ENCODE data around the gene UBE2Q1. TPM values are rescaled to one million over a fixed set of nuclear protein-coding genes. Genes with fewer than 3 reads are reported as not detected.

UBE2Q1 gene
- total and polyA plus RNA-seq, 3 donors from 2014 or later, result 63.5 to 128 (median 65.2) TPM

DNA sequence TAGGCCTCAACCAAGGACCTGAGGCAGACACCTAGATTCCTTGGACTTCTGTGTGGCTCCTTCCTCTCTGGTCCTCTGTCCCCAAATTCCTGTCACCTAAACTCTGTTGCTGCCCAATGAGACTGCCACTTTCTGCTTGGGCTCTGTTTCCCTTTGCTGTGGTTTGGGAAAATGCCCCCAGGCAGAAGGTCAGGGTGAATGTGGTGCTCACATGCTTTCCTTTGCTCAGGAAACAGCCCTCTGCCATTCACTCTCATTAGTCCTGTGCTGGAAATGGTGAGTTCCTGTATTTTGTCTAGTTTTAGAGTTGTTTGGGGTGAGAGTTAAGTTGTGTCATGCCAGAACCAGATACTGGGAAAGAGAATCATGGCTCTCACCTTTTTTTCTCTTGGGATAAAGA, 33.6 kb downstream of the UBE2Q1 start:
- no peaks in the 10 kb centered on the region for H3K9me3 ChIP-seq
- H3K4me1 ChIP-seq, result peaks cover 23% of the 10 kb centered on the region
- TF ChIP-seq POLR2A (IDR thresholded peaks at IDR 0.05), result no peak
- TF ChIP-seq, protein P1, sequence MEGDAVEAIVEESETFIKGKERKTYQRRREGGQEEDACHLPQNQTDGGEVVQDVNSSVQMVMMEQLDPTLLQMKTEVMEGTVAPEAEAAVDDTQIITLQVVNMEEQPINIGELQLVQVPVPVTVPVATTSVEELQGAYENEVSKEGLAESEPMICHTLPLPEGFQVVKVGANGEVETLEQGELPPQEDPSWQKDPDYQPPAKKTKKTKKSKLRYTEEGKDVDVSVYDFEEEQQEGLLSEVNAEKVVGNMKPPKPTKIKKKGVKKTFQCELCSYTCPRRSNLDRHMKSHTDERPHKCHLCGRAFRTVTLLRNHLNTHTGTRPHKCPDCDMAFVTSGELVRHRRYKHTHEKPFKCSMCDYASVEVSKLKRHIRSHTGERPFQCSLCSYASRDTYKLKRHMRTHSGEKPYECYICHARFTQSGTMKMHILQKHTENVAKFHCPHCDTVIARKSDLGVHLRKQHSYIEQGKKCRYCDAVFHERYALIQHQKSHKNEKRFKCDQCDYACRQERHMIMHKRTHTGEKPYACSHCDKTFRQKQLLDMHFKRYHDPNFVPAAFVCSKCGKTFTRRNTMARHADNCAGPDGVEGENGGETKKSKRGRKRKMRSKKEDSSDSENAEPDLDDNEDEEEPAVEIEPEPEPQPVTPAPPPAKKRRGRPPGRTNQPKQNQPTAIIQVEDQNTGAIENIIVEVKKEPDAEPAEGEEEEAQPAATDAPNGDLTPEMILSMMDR (IDR thresholded peaks at IDR 0.05), result no peak
- H3K27me3 ChIP-seq, result no peaks in the 10 kb centered on the region
- no peak overlapping the region for H3K4me3 ChIP-seq
- no peak overlapping the region for H3K27ac ChIP-seq
- intact Hi-C loops (cut with DNase I; ENCODE audit: low total_unique reads), result no loop called here
- H3K36me3 ChIP-seq (ENCODE audit: low read depth, missing control alignments), result no peaks in the 10 kb centered on the region
- DNase-seq, result no peak

DNA sequence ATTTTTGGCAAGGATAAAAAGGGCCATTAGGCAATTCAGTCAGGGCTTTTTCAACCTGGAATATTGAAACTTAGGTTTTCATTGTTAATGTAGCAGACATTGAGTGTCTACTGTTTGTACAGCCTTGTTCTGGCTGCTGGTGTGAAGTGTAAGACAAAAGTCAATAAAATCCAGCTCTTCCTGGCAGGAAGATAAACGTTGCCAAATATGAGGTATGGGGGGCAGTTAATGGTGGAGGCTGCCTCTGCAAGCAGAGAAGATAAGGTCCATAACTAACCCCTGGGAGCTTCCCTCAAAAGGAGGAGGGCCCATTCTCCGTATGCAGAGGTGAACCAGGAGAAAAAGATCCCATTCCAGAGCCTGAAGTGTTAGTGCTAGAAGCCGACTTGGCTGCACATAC, 36.8 kb downstream of the UBE2Q1 start:
- H3K27me3 ChIP-seq, result no peaks in the 10 kb centered on the region
- intact Hi-C loops (cut with DNase I; ENCODE audit: low total_unique reads), result no loop called here
- TF ChIP-seq POLR2A (IDR thresholded peaks at IDR 0.05), result no peak
- TF ChIP-seq, protein P1 (IDR thresholded peaks at IDR 0.05), result no peak
- peak overlapping the region in 1 of 2 donors; percentile 42 for H3K27ac ChIP-seq
- no peaks in the 10 kb centered on the region for H3K9me3 ChIP-seq
- peaks cover 20% of the 10 kb centered on the region for H3K4me1 ChIP-seq
- WGBS, 2 donors, result 33 to 39% methylated on average over 3 of the region's 3 CpGs
- H3K4me3 ChIP-seq, result no peak overlapping the region
- DNase-seq, result no peak
- no peaks in the 10 kb centered on the region for H3K36me3 ChIP-seq (ENCODE audit: low read depth, missing control alignments)

DNA sequence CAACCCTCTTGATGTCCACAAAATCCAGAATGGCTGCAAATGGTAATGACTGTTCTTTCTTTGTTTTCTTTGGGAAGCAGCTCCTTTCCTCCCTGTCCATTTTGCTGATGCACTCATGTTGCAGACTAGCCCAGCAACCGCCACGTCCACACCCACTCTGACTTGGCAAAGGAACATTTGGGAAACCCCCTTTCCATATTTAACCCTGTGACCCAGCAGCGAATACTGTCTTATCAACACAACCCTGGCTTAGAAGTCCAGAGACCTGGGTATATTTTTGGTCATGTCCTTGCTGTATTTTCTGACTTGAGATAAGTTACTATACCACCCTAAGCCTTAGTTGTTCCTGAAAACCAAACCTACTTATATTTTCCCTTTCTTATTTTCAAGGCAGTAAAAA, 38.1 kb downstream of the UBE2Q1 start:
- DNase-seq, result peak; percentile 28
- WGBS, 2 donors, result 30 to 58% methylated on average over 3 of the region's 3 CpGs

GRCh38 chr1:154519591-154519991, 38.9 kb downstream of the UBE2Q1 start:
- Histone ChIP-seq H3K27me3 (no peaks in the 10 kb centered on the region), H3K27ac (no peak overlapping the region), H3K4me3 (no peak overlapping the region), H3K36me3 (ENCODE audit: low read depth, missing control alignments) (no peaks in the 10 kb centered on the region), H3K9me3 (no peaks in the 10 kb centered on the region), H3K4me1 (peaks cover 20% of the 10 kb centered on the region)
- no peak for TF ChIP-seq POLR2A (IDR thresholded peaks at IDR 0.05)
- TF ChIP-seq, protein P1 (IDR thresholded peaks at IDR 0.05), result no peak
- DNase-seq, result no peak
- intact Hi-C loops (cut with DNase I; ENCODE audit: low total_unique reads), result no loop called here
- 65 to 76% methylated on average over 8 to 9 of the region's 9 CpGs for WGBS, 2 donors

More for the DNA sequence above, 38.1 kb downstream of the UBE2Q1 start:
- no peaks in the 10 kb centered on the region for H3K27me3 ChIP-seq
- H3K4me1 ChIP-seq, result peaks cover 20% of the 10 kb centered on the region
- intact Hi-C loops (cut with DNase I; ENCODE audit: low total_unique reads), result no loop called here
- no peaks in the 10 kb centered on the region for H3K9me3 ChIP-seq
- TF ChIP-seq, protein P1 (IDR thresholded peaks at IDR 0.05), result no peak
- no peak for TF ChIP-seq POLR2A (IDR thresholded peaks at IDR 0.05)
- no peaks in the 10 kb centered on the region for H3K36me3 ChIP-seq (ENCODE audit: low read depth, missing control alignments)
- H3K27ac ChIP-seq, result peak overlapping the region in 1 of 2 donors; percentile 26
- H3K4me3 ChIP-seq, result no peak overlapping the region

DNA sequence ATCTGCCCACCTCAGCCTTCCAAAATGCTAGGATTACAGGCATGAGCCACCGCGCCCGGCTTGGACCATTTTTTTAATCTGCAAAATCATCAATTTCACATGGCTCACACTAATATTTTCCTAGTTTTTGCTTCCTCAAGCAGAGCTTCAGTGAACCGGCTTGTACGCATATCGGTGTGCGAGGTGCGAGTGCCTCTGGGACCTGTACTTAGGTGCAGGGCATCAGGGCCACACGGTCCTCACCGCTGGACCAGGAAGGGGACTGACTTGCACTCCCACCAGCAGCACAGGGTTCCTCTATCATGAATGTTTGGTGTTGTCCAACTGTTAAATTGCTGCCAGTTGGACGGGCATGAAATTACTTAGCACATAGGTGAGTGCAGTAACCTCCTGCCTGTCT, 40.8 kb downstream of the UBE2Q1 start:
- Histone ChIP-seq H3K27ac (no peak overlapping the region), H3K36me3 (ENCODE audit: low read depth, missing control alignments) (no peaks in the 10 kb centered on the region), H3K4me3 (no peak overlapping the region), H3K9me3 (no peaks in the 10 kb centered on the region), H3K27me3 (no peaks in the 10 kb centered on the region), H3K4me1 (peaks cover 20% of the 10 kb centered on the region)
- no peak for TF ChIP-seq POLR2A (IDR thresholded peaks at IDR 0.05)
- TF ChIP-seq, protein P1 (IDR thresholded peaks at IDR 0.05), result no peak
- DNase-seq, result no peak
- WGBS, 2 donors, result 95% methylated on average over 11 of the region's 11 CpGs
- intact Hi-C loops (cut with DNase I; ENCODE audit: low total_unique reads), result no loop called here

Measured in testis (tissue), 3 donors.